Measurements from ENCODE around the gene MBNL2.

Gene MBNL2

DNA sequence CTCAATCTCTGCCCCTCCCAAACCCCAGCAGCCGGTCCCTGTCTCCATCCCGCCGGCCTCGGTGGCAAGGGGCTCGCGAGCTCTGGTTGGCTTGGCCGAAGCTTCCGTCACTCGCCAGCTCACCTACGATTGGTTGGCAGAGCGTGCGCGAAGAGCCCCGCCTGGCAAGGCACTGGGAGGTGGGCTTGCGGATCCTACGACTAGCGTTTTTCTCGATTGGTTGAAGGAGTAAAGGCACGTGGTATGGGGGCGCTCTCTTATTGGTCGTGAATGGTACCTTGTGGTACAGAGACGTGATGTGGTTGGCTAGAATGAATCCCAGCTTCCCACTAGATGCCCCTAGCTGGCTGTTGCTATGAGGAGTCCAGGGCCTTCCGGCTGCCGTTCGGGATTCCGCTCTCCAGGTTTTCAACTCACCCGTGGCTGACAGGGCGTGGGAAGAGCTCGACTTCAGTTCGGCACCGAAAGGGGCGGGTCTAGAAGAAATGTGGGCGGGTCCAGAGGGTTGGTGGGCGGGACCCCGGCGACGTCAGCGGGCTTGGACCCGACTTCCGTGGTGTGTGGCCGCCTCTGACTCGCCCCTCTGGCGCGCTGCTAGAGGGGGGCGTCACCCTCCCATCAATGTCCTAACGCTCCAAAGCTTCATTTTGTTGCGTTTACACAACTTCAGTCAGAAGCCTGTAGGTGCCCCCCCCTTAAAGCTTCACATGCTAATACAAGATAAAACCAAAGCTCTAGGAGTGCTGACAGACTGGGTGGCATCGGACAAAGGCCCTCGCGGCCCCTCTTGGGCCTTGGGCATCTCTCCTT is 211.0 kb downstream of the MBNL2 start:
- FAIRE-seq (peak; percentile 97), DNase-seq (ENCODE audit: insufficient read length, low spot score) (peak; percentile 64)

DNA sequence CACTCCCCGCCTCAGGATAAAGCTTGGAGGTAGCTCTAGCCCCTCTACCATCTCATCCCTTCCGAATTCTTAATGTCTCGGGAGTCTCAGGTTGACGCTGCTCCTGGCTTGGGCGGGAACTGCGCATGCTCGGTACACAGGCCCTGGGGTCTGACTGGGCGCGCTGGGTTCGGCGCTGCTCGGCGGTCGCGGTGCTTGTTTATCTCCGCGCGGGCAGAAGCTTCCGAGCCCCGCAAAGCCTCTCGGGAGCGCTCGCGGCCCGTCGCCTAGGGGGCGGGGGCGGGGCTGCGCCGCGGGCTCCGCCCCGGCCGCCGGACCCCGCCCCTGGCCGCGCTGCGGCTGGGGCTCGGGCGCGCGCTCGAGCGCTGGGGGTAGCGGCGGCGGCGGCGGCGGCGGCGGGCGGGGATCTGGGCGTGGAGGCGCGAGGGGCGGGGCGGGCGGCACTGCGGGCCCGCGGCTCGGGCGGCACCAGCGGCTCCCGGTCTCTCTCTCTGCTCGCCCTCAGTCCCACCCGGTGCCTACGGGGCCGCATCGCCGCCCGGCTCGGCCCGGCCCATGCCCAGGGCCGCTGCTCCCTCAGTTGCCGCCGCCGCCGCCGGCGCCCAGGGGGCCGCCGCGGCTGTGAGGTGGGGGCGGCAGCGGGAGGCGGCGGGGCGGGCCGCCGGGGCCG is 211.7 kb downstream of the MBNL2 start, which contains the start of gene RAP2A:
TSS of gene RAP2A (plus strand) at position 443 of the 670 bp plus-strand sequence. CDS start 302 bp downstream, outside the sequence.
- FAIRE-seq = peak; percentile 67
- DNase-seq (ENCODE audit: insufficient read length, low spot score) = peak; percentile 44

DNA sequence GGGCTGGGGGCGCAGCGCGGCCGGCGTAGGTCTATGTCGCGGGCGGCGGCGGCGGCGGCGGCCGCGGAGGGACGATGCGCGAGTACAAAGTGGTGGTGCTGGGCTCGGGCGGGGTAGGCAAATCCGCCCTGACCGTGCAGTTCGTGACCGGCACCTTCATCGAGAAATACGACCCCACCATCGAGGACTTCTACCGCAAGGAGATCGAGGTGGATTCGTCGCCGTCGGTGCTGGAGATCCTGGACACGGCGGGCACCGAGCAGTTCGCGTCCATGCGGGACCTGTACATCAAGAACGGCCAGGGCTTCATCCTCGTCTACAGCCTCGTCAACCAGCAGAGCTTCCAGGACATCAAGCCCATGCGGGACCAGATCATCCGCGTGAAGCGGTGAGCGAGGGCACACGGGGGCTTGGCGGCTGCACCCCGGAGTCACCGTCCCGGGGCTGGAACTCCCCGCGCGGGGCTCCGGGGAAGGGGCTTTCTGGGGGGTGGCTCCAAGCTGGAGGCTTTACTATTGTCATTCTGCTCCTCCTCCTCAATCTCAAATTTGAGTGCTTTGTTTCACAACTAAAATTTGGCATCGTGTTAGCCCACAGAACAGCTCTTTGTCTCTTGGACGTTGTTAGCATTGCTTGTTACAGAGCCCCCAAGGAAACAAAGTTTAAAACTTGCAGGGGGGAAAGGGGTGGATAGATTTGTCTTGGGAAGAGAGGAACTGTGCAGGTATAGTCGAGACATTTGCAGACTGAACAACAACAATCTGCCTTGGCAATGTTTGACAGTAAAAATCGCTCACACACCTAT is 212.5 kb downstream of the MBNL2 start:
- peak; percentile 78 for FAIRE-seq
- DNase-seq (ENCODE audit: insufficient read length, low spot score) = no peak

DNA sequence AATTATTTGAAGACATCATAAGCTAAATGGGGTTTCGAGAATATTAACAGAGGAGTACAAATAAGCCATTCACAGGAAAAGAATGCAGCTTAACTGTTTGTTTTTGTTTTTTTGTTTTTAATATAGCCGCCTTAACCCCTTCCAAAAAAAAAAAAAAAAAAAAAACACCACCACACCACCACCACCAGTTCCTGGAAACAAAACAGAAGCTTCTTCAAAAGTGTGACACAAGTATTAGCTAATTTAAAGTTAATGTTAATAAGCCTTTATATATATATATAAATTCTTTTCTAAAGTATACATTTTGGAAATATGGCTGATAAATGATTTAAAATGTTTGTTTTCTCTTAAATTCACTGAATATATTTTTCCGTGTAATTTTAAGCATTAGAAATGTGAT is 213.2 kb downstream of the MBNL2 start:
- FAIRE-seq (no peak), DNase-seq (ENCODE audit: insufficient read length, low spot score) (no peak)

DNA sequence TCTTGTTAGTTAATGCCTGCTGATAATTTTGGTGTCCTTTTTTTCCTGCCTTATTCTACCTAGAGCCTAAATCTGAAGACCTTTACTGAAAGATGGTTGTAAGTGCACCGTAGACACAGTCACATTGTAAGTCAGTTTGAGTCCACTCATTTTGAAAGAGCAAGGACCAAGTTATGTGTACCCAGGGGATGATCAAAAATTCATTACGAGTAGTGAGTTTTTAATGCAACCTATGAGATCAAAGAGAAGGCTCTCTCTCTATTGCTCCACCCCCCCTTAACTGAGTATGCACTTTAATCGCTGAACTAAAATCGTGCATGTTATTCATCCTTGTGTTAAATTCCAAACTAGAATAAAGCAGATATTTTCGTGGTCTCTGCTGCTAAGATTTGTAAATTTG is 213.7 kb downstream of the MBNL2 start:
- FAIRE-seq (no peak), DNase-seq (ENCODE audit: insufficient read length, low spot score) (no peak)

DNA sequence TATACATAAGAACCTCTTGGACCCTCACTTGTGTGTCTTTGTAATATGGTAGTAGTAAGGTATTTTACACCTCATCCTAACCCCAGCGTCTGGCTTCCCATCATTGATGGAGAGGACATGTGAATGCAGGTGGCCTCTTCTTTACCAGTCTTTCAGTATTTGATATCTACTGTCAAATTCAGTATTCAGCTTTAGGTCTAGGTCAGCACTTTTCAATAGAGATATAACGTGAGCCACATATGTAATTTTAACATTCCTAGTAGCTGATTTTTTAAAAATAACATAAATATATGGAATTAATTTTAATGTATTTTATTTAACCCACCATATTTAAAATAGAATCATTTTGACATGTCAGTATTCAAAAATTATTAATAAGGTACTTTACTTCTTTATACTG is 214.7 kb downstream of the MBNL2 start:
- peak; percentile 57 for FAIRE-seq
- DNase-seq (ENCODE audit: insufficient read length, low spot score) = no peak

DNA sequence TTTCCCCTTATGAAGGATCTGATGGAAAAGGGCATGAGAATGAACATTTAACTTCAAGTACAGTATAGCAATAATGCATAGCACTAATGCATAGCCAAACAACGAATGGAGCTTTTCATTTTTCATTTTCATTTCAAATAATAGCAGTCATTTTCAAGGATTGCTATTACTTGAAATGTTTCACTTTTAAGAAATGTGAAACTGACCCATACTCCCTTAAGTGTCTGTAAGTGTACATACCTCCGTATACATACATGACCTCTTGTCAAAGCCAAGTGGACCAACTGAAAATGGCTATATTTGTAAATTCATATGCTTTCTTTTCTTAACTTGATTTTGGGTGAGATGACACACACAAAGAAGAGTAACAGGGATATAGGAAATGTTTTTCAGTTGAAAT is 215.6 kb downstream of the MBNL2 start:
- DNase-seq (ENCODE audit: insufficient read length, low spot score) (no peak), FAIRE-seq (peak; percentile 92)

DNA sequence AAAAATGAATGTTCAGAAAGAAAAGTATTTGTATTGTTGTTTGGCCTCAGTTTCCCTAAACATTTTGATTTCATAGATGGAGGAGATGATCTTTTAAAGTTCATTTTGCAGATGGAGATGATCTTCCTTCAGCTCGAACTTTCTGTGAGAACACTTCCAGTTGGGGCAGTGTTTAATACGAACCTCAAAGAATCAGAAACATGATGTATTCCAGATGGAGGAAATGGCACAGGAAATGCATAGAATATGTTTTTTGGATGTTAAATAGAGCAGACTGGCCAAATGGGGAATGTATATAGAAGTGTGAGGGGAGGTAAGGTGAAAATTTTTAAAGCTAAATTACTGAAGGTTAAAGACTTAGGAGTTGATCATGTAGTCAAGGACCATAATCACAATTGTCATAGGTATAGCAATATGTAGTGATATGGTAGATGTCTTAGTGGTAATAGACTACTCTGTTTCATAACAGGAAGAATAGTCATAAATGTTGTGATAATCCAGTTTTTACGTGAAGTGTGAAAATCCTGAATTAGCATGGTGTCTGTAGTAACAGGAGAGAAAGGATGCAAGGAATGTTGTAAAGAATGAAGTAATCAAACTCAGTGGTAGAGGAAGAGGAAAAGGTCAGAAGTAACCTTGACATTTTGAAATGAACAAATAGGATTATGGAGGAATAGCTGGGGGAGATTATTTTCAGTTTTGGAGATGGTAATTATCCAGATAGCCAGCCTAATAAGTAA is 216.9 kb downstream of the MBNL2 start:
- DNase-seq (ENCODE audit: insufficient read length, low spot score) = no peak
- no peak for FAIRE-seq

DNA sequence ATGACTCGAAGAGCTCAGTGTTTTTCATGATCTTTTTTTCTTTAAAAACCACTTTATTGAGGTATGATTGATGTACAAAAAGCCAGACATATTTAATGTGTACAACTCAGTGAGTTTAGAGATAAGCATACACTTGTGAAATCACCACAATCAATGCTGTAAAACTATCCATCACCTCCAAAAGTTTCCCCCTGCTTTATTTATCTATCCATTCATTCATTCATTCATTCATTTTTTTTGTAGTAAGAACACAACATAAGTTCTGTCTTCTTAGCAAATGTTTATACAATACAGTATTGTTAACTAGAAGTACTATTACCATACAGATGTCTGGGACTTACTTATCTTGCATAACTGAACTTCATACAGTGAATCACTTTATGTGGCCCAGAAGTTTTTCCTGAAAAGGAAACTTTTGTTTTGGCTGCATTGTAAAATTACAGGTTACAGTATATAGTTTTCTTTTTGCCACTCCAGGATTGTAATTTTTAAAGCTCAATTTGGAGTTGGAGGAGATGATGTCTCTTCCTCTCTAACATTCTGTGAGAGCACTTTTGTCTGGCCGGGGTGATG is 218.6 kb downstream of the MBNL2 start:
- no peak for DNase-seq (ENCODE audit: insufficient read length, low spot score)
- peak; percentile 68 for FAIRE-seq

DNA sequence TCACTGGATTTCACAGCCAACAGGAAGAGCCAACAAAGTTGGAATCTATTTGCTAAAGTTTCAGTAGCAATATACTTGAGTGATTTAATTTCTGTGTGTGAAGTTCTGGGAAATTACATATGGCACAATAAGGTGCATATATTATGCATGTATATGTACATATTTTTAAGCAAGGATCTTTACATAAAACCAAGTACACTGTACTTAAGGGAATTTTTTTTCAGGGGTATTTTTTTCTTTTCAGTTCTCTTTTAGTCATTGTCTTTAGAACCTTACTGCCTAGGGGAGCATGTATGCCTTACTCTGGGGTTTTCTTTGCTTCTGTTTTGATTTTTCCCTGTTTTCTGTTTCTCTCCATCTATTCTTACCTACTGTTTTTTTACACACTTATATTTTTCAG is 219.2 kb downstream of the MBNL2 start:
- FAIRE-seq = peak; percentile 67
- no peak for DNase-seq (ENCODE audit: insufficient read length, low spot score)

All from GM19239 (cell line).